ENCODE data around the gene PCBP3.

PCBP3 gene

GRCh38 chr21:45874716-45875415, 231.3 kb downstream of the PCBP3 start:
- DNase-seq (ENCODE audit: low read depth in 2 of 2): no peak

- DNase-seq (ENCODE audit: low read depth in 2 of 2): no peak
These were observed 231.9 kb downstream of the PCBP3 start for GRCh38 chr21:45875416-45875760.

- DNase-seq (ENCODE audit: low read depth in 2 of 2): no peak
These were observed 232.4 kb downstream of the PCBP3 start for GRCh38 chr21:45875881-45876280.

GRCh38 chr21:45876381-45877170, 233.1 kb downstream of the PCBP3 start:
- no peak for DNase-seq (ENCODE audit: low read depth in 2 of 2)

- DNase-seq (ENCODE audit: low read depth in 2 of 2): no peak
These were observed 233.6 kb downstream of the PCBP3 start for GRCh38 chr21:45877171-45877438.

- DNase-seq (ENCODE audit: low read depth in 2 of 2): no peak
These were observed 234.4 kb downstream of the PCBP3 start for GRCh38 chr21:45877821-45878469.

GRCh38 chr21:45880097-45881068, 236.9 kb downstream of the PCBP3 start:
- DNase-seq (ENCODE audit: low read depth in 2 of 2): peak; percentile 55 to 63

GRCh38 chr21:45882645-45883044, 239.1 kb downstream of the PCBP3 start:
- no peak for DNase-seq (ENCODE audit: low read depth in 2 of 2)

- DNase-seq (ENCODE audit: low read depth in 2 of 2): no peak
These were observed 239.6 kb downstream of the PCBP3 start for GRCh38 chr21:45883090-45883489.

GRCh38 chr21:45885597-45885929, 242.0 kb downstream of the PCBP3 start:
- no peak for DNase-seq (ENCODE audit: low read depth in 2 of 2)

- peak in 1 of 2 donors; percentile 21 for DNase-seq (ENCODE audit: low read depth in 2 of 2)
These were observed 242.5 kb downstream of the PCBP3 start for GRCh38 chr21:45885930-45886601.

GRCh38 chr21:45886610-45887026, 243.1 kb downstream of the PCBP3 start:
- DNase-seq (ENCODE audit: low read depth in 2 of 2): no peak

- DNase-seq (ENCODE audit: low read depth in 2 of 2): no peak
These were observed 243.6 kb downstream of the PCBP3 start for GRCh38 chr21:45887120-45887611.

- DNase-seq (ENCODE audit: low read depth in 2 of 2): no peak
These were observed 244.3 kb downstream of the PCBP3 start for GRCh38 chr21:45887788-45888187.

- no peak for DNase-seq (ENCODE audit: low read depth in 2 of 2)
These were observed 245.0 kb downstream of the PCBP3 start for GRCh38 chr21:45888386-45889009.

GRCh38 chr21:45889256-45889655, 245.7 kb downstream of the PCBP3 start:
- no peak for DNase-seq (ENCODE audit: low read depth in 2 of 2)

- DNase-seq (ENCODE audit: low read depth in 2 of 2): no peak
These were observed 246.4 kb downstream of the PCBP3 start for GRCh38 chr21:45889961-45890360.

- DNase-seq (ENCODE audit: low read depth in 2 of 2): no peak
These were observed 248.0 kb downstream of the PCBP3 start for GRCh38 chr21:45891388-45892155.

GRCh38 chr21:45892156-45892915, 248.8 kb downstream of the PCBP3 start:
- DNase-seq (ENCODE audit: low read depth in 2 of 2): peak in 1 of 2 donors; percentile 17
